Type B pancreatic cell (in vitro differentiated cells): ENCODE results near the gene RTN4. TPM values are rescaled to one million over a fixed set of nuclear protein-coding genes. Genes with fewer than 3 reads are reported as not detected.

ENCODE experiments used
- DNase-seq: peaks from one replicate; pipeline ENCODE4 v3.0.0; 2021; ENCODE audit warnings: mixed read lengths; ENCODE audit not compliant: unreplicated experiment; ENCODE audit errors: extremely low spot score
- H3K27ac Mint-ChIP-seq: 2 replicates; pipeline ENCODE4 v1.8.0; 2021; ENCODE audit warnings: mild to moderate bottlenecking, mixed read lengths
- H3K27me3 Mint-ChIP-seq: 2 replicates; pipeline ENCODE4 v1.8.0; 2021; ENCODE audit warnings: mixed read lengths
- H3K36me3 Mint-ChIP-seq: 2 replicates; pipeline ENCODE4 v1.8.0; 2021; ENCODE audit warnings: mixed read lengths
- H3K4me1 Mint-ChIP-seq: one replicate; pipeline ENCODE4 v1.8.0; 2021; ENCODE audit warnings: mixed read lengths; ENCODE audit not compliant: unreplicated experiment
- H3K4me3 Mint-ChIP-seq: 2 replicates; pipeline ENCODE4 v1.8.0; 2021; ENCODE audit warnings: mild to moderate bottlenecking, mixed read lengths
- H3K9me3 Mint-ChIP-seq: 2 replicates; pipeline ENCODE4 v1.8.0; 2021; ENCODE audit warnings: mixed read lengths
- total RNA-seq: library from RNA; stranded (reverse); gene quantifications from 2 replicates; pipeline ENCODE4 v1.2.1, GENCODE V29; 2021; ENCODE audit warnings: low replicate concordance
- TF ChIP-seq, protein P1 (sequence below): fragments of 200-600 bp; sonication (generic); conservative IDR thresholded peaks from 2 replicates; pipeline ENCODE4 v1.5.0; 2021; ENCODE audit warnings: antibody characterized with exemption, mild to moderate bottlenecking

RTN4 gene
- total RNA-seq, 1 donor from 2014 or later, result 187 TPM

GRCh38 chr2:54965425-54965824 lies 84.8 kb downstream of the RTN4 start:
- peaks cover 34% of the 10 kb centered on the region for H3K36me3 Mint-ChIP-seq
- no peak for DNase-seq
- TF ChIP-seq, protein P1, sequence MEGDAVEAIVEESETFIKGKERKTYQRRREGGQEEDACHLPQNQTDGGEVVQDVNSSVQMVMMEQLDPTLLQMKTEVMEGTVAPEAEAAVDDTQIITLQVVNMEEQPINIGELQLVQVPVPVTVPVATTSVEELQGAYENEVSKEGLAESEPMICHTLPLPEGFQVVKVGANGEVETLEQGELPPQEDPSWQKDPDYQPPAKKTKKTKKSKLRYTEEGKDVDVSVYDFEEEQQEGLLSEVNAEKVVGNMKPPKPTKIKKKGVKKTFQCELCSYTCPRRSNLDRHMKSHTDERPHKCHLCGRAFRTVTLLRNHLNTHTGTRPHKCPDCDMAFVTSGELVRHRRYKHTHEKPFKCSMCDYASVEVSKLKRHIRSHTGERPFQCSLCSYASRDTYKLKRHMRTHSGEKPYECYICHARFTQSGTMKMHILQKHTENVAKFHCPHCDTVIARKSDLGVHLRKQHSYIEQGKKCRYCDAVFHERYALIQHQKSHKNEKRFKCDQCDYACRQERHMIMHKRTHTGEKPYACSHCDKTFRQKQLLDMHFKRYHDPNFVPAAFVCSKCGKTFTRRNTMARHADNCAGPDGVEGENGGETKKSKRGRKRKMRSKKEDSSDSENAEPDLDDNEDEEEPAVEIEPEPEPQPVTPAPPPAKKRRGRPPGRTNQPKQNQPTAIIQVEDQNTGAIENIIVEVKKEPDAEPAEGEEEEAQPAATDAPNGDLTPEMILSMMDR, result no peak
- no peak overlapping the region for H3K27ac Mint-ChIP-seq
- H3K9me3 Mint-ChIP-seq, result peaks cover 5% of the 10 kb centered on the region
- peaks cover 19% of the 10 kb centered on the region for H3K4me1 Mint-ChIP-seq
- H3K27me3 Mint-ChIP-seq, result no peaks in the 10 kb centered on the region
- no peak overlapping the region for H3K4me3 Mint-ChIP-seq

- Mint-ChIP-seq H3K36me3 (peaks cover 30% of the 10 kb centered on the region), H3K27me3 (no peaks in the 10 kb centered on the region), H3K27ac (no peak overlapping the region), H3K4me3 (no peak overlapping the region), H3K9me3 (peaks cover 6% of the 10 kb centered on the region), H3K4me1 (peaks cover 19% of the 10 kb centered on the region)
- no peak for DNase-seq
- TF ChIP-seq, protein P1, result no peak
These were observed 85.4 kb downstream of the RTN4 start for GRCh38 chr2:54964816-54965215.

DNA sequence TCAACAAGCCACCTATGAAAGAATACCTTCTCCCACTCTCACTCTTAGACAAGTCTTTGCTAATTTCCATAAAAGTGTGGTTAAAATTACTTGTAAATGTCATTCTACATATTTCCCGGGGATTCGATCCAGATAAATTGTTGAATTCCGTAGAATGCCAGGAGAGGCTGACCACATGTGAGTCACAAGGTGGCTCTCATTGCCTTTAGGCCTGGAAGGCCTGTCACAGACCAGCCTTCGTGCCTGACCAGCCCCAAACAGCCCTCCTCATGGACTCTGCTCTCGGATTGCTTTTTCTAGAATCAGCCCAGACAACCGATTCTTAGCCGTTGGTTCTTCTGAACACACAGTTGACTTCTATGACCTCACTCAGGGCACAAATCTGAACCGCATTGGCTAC lies 86.0 kb downstream of the RTN4 start:
- TF ChIP-seq, protein P1, result no peak
- no peak for DNase-seq
- no peak overlapping the region for H3K27ac Mint-ChIP-seq
- no peak overlapping the region for H3K4me3 Mint-ChIP-seq
- H3K9me3 Mint-ChIP-seq, result peaks cover 6% of the 10 kb centered on the region
- H3K27me3 Mint-ChIP-seq, result no peaks in the 10 kb centered on the region
- peaks cover 25% of the 10 kb centered on the region for H3K36me3 Mint-ChIP-seq
- peaks cover 19% of the 10 kb centered on the region for H3K4me1 Mint-ChIP-seq

DNA sequence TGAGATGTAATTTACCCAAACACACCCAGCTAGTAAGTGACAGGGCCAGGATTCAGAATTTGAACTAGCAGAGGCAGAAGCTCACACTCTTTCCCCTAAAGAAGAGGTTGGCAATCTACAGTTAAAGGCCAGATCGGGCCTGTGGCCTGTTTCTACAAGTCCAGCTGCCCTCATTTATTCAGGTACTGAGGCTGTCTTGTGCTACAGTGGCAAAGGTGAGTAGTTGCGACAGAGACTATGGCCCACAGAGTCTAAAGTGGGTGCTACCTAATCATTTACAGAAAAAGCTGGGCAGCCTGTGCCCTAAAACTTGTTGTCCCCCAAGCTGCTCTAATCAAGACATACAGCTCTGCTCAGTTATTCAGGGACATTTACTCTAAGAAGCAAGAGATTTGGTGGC lies 86.8 kb downstream of the RTN4 start:
- Mint-ChIP-seq H3K9me3 (peaks cover 6% of the 10 kb centered on the region), H3K27ac (no peak overlapping the region), H3K4me1 (peaks cover 19% of the 10 kb centered on the region), H3K4me3 (no peak overlapping the region), H3K36me3 (peaks cover 20% of the 10 kb centered on the region), H3K27me3 (no peaks in the 10 kb centered on the region)
- TF ChIP-seq, protein P1, result no peak
- DNase-seq, result no peak

DNA sequence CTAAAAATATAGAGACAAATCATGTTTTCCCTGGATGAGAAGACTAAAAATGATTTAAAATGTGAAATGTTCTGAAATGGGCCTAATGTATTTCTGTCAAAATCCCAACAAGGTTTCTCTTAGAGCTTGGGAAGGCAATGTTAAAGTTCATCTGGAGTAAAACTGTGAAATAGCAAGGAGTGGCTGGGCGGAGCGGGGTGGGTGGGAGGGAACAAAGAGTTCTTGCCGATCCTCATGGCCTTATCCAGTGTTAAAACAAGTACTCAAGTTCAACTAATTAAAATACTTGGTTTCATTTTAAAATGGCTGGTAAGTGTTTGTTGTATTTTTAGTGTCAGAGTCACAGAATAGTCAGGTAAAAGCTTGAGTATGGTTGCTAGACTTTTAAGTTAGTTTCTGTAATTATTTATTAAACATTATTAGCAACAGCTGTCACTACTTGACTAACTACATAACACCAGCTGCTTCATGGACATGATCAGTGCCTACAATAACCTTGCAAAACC lies 87.3 kb downstream of the RTN4 start:
- Mint-ChIP-seq H3K27ac (no peak overlapping the region), H3K27me3 (no peaks in the 10 kb centered on the region), H3K4me1 (peaks cover 18% of the 10 kb centered on the region), H3K36me3 (peaks cover 15% of the 10 kb centered on the region), H3K9me3 (peaks cover 6% of the 10 kb centered on the region), H3K4me3 (no peak overlapping the region)
- DNase-seq, result no peak
- TF ChIP-seq, protein P1, result no peak

- no peak for DNase-seq
- Mint-ChIP-seq H3K4me3 (no peak overlapping the region), H3K27me3 (no peaks in the 10 kb centered on the region), H3K9me3 (peaks cover 6% of the 10 kb centered on the region), H3K36me3 (peaks cover 13% of the 10 kb centered on the region), H3K4me1 (peaks cover 13% of the 10 kb centered on the region), H3K27ac (no peak overlapping the region)
- TF ChIP-seq, protein P1, result no peak
These were observed 87.7 kb downstream of the RTN4 start for GRCh38 chr2:54962511-54962910.
